Measurements from ENCODE around the gene FGF2. TPM values are rescaled to one million over a fixed set of nuclear protein-coding genes. Genes with fewer than 3 reads are reported as not detected.
"Not testable (repeated sequence)": the region's sequence is repeated elsewhere in the genome, so short reads cannot be mapped to it uniquely, and the experiment has no call there.

The FGF2 gene
- total and polyA plus RNA-seq, 8 donors = 0.29 to 47.3 (median 6.4) TPM

DNA sequence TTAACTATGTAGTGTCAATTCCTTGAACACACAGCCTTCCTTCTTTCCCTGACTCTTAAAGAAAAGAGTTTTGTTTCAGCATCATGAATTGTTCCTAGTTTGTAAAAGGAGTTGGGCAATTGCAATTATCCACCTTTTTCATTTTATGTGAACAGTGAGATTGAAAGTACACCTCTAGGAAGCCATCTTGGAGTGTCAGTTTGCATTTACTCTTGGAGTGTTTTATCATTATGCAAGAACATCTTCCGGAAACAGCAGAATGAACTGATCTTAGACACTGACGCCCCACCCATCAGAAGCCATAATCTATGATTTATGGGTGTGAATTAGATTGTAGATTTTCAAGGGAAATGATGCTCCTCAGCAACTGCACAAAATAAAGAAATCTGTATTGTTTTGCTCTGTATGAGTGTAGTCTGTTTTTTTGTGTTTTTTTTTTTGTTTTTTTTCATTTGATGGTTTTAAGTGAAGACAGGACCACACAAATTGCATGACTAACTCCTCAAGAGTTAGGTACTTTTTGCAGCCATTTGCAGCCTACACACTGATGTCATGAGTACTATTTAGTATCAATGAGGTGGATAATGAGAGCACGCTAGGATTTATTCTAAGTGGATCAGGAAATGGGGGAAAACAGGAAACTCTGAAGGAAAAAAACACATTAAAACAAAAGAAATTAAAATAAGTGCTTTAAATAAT, 19.5 kb upstream of the FGF2 start:
- TF ChIP-seq EP300 (IDR thresholded peaks at IDR 0.05) = no peak
- TF ChIP-seq, protein P1, sequence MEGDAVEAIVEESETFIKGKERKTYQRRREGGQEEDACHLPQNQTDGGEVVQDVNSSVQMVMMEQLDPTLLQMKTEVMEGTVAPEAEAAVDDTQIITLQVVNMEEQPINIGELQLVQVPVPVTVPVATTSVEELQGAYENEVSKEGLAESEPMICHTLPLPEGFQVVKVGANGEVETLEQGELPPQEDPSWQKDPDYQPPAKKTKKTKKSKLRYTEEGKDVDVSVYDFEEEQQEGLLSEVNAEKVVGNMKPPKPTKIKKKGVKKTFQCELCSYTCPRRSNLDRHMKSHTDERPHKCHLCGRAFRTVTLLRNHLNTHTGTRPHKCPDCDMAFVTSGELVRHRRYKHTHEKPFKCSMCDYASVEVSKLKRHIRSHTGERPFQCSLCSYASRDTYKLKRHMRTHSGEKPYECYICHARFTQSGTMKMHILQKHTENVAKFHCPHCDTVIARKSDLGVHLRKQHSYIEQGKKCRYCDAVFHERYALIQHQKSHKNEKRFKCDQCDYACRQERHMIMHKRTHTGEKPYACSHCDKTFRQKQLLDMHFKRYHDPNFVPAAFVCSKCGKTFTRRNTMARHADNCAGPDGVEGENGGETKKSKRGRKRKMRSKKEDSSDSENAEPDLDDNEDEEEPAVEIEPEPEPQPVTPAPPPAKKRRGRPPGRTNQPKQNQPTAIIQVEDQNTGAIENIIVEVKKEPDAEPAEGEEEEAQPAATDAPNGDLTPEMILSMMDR (IDR thresholded peaks at IDR 0.05) = no peak
- TF ChIP-seq POLR2A (IDR thresholded peaks at IDR 0.05) = no peak
- no peak for TF ChIP-seq POLR2AphosphoS5 (IDR thresholded peaks at IDR 0.05)
- Histone ChIP-seq H3K4me3 (no peak overlapping the region), H3K36me3 (no peaks in the 10 kb centered on the region), H3K27me3 (no peaks in the 10 kb centered on the region), H3K27ac (no peak overlapping the region), H3K4me1 (no peaks in the 10 kb centered on the region), H3K9me3 (no peaks in the 10 kb centered on the region)
- DNase-seq = no peak
- WGBS, 5 donors = 66 to 85% (median 80%) methylated on average over 3 of the region's 3 CpGs
- intact Hi-C loops (cut with DNase I; ENCODE audit: low total_unique reads) = no loop called here

DNA sequence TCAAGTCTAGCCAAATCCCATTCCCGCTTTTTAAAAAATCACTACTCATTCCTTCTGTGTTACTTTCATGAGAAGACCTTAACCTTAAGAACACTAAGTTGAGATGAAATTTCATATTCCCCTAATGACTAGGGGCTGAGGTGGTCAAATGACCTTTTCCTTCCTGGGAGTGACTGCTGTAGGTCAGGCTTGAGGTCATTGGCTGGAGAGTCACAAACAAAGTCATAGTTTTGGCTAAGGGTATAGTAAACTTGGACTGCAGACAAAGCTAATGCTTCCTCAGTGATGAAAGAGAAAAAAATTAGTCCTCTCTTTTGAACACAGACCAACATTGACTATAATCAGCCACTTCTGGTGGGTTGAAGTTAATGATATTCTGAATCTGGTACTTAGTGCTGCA, 16.0 kb upstream of the FGF2 start:
- WGBS, 5 donors = 79 to 87% (median 84%) methylated on average over 1 of the region's 1 CpG
- no peaks in the 10 kb centered on the region for H3K9me3 ChIP-seq
- TF ChIP-seq POLR2AphosphoS5 (IDR thresholded peaks at IDR 0.05) = no peak
- no peak for TF ChIP-seq POLR2A (IDR thresholded peaks at IDR 0.05)
- TF ChIP-seq, protein P1 (IDR thresholded peaks at IDR 0.05) = no peak
- TF ChIP-seq EP300 (IDR thresholded peaks at IDR 0.05) = no peak
- H3K4me1 ChIP-seq = no peaks in the 10 kb centered on the region
- no peak overlapping the region for H3K27ac ChIP-seq
- DNase-seq = no peak
- intact Hi-C loops (cut with DNase I; ENCODE audit: low total_unique reads) = no loop called here
- H3K36me3 ChIP-seq = no peaks in the 10 kb centered on the region
- H3K4me3 ChIP-seq = no peak overlapping the region
- no peaks in the 10 kb centered on the region for H3K27me3 ChIP-seq

DNA sequence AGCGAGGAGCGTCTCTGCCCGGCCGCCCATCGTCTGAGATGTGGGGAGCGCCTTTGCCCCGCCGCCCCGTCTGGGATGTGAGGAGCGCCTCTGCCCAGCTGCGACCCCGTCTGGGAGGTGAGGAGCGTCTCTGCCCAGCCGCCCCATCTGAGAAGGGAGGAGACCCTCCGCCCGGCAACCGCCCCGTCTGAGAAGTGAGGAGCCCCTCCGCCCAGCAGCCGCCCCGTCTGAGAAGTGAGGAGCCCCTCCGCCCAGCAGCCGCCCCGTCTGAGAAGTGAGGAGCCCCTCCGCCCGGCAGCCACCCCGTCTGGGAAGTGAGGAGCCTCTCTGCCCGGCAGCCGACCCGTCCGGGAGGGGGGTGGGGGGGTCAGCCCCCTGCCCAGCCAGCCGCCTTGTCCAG, 14.8 kb upstream of the FGF2 start:
- 95 to 97% (median 97%) methylated on average over 8 to 23 of the region's 32 CpGs; no CpG with 5 or more reads in 1 of the 5 donors for WGBS, 5 donors
- DNase-seq; intact Hi-C loops (cut with DNase I; ENCODE audit: low total_unique reads); H3K4me3 ChIP-seq; H3K27me3 ChIP-seq; H3K27ac ChIP-seq; H3K36me3 ChIP-seq; H3K4me1 ChIP-seq; H3K9me3 ChIP-seq: not testable (repeated sequence)

DNA sequence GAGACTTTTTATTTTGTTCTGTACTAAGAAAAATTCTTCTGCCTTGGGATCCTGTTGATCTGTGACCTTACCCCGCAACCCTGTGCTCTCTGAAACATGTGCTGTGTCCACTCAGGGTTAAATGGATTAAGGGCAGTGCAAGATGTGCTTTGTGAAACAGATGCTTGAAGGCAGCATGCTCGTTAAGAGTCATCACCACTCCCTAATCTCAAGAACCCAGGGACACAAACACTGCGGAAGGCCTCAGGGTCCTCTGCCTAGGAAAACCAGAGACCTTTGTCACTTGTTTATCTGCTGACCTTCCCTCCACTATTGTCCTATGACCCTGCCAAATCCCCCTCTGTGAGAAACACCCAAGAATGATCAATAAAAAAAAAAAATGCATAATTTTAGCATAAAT, 13.8 kb upstream of the FGF2 start:
- H3K36me3 ChIP-seq; DNase-seq; H3K4me3 ChIP-seq; intact Hi-C loops (cut with DNase I; ENCODE audit: low total_unique reads); H3K4me1 ChIP-seq; H3K27ac ChIP-seq; H3K9me3 ChIP-seq; H3K27me3 ChIP-seq: not testable (repeated sequence)
- 68 to 83% (median 75%) methylated on average over 2 to 3 of the region's 3 CpGs for WGBS, 5 donors

DNA sequence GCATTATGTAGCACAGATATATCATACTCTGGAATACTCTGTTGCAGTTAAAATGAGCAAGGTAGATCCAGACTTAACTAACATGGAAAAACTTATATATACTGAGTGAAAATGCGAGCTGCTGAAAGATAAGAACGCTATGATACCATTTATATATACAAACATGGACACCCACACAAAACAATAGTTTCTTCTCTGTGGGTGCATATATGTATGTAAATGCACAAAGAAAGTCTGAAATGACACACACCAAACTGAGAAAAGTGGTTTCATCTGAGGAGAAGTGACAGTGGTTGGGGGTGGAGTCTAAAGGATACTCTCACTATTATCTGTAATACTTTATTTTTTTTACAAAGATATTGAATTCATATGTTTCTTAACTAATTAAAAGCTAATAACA, 12.2 kb upstream of the FGF2 start:
- DNase-seq = no peak
- H3K4me1 ChIP-seq = no peaks in the 10 kb centered on the region
- H3K27ac ChIP-seq = no peak overlapping the region
- no peaks in the 10 kb centered on the region for H3K36me3 ChIP-seq
- no peaks in the 10 kb centered on the region for H3K9me3 ChIP-seq
- no peak for TF ChIP-seq POLR2A (IDR thresholded peaks at IDR 0.05)
- TF ChIP-seq POLR2AphosphoS5 (IDR thresholded peaks at IDR 0.05) = no peak
- TF ChIP-seq, protein P1 (IDR thresholded peaks at IDR 0.05) = no peak
- WGBS, 5 donors = 63 to 79% (median 69%) methylated on average over 2 of the region's 2 CpGs
- no peak overlapping the region for H3K4me3 ChIP-seq
- intact Hi-C loops (cut with DNase I; ENCODE audit: low total_unique reads) = no loop called here
- no peaks in the 10 kb centered on the region for H3K27me3 ChIP-seq
